ENCODE measurements around the gene RYR1.
"Not testable (repeated sequence)": the region's sequence is repeated elsewhere in the genome, so short reads cannot be mapped to it uniquely, and the experiment has no call there.

Gene RYR1

GRCh38 chr19:38577826-38578225, 144.3 kb downstream of the RYR1 start:
- H3K9me3 ChIP-seq (ENCODE audit: control insufficient read depth, insufficient read depth, low read depth, low read length) = no peaks in the 10 kb centered on the region
- CTCF ChIA-PET = interaction anchor here (0.5 to 1.6 kb wide), 4 partner anchors 12 to 1168 kb away, joined by 3 to 4 read pairs (median 3); partner anchors contain the start of gene FAM98C
- no peak overlapping the region for H3K4me3 ChIP-seq (ENCODE audit: low read depth, low read length)
- TF ChIP-seq ZNF335 (tag by site-specific recombination; conservative IDR thresholded peaks at IDR 0.05) (no peak), ZBTB10 (tag by site-specific recombination; IDR thresholded peaks at IDR 0.05) (no peak), ZNF707 (tag by site-specific recombination; IDR thresholded peaks at IDR 0.05) (no peak), ZNF555 (tag by site-specific recombination; conservative IDR thresholded peaks at IDR 0.05) (no peak), ZEB2 (tag by site-specific recombination; IDR thresholded peaks at IDR 0.05) (no peak), ZNF626 (tag by site-specific recombination; IDR thresholded peaks at IDR 0.05) (no peak), GLI2 (tag by site-specific recombination; IDR thresholded peaks at IDR 0.05; ENCODE audit: borderline replicate concordance, low read depth) (no peak), ZNF2 (tag by site-specific recombination; IDR thresholded peaks at IDR 0.05) (no peak), ZNF350 (tag by site-specific recombination; IDR thresholded peaks at IDR 0.05) (no peak), ZNF174 (tag by site-specific recombination; IDR thresholded peaks at IDR 0.05) (no peak), SP7 (tag by site-specific recombination; IDR thresholded peaks at IDR 0.05) (no peak), ZNF266 (tag by site-specific recombination; IDR thresholded peaks at IDR 0.05; ENCODE audit: low read depth) (no peak), HIC1 (tag by site-specific recombination; IDR thresholded peaks at IDR 0.05) (no peak)
- TF ChIP-seq, protein P1, sequence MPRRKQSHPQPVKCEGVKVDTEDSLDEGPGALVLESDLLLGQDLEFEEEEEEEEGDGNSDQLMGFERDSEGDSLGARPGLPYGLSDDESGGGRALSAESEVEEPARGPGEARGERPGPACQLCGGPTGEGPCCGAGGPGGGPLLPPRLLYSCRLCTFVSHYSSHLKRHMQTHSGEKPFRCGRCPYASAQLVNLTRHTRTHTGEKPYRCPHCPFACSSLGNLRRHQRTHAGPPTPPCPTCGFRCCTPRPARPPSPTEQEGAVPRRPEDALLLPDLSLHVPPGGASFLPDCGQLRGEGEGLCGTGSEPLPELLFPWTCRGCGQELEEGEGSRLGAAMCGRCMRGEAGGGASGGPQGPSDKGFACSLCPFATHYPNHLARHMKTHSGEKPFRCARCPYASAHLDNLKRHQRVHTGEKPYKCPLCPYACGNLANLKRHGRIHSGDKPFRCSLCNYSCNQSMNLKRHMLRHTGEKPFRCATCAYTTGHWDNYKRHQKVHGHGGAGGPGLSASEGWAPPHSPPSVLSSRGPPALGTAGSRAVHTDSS (tag by site-specific recombination; IDR thresholded peaks at IDR 0.05) = no peak
- TF ChIP-seq, protein P2, sequence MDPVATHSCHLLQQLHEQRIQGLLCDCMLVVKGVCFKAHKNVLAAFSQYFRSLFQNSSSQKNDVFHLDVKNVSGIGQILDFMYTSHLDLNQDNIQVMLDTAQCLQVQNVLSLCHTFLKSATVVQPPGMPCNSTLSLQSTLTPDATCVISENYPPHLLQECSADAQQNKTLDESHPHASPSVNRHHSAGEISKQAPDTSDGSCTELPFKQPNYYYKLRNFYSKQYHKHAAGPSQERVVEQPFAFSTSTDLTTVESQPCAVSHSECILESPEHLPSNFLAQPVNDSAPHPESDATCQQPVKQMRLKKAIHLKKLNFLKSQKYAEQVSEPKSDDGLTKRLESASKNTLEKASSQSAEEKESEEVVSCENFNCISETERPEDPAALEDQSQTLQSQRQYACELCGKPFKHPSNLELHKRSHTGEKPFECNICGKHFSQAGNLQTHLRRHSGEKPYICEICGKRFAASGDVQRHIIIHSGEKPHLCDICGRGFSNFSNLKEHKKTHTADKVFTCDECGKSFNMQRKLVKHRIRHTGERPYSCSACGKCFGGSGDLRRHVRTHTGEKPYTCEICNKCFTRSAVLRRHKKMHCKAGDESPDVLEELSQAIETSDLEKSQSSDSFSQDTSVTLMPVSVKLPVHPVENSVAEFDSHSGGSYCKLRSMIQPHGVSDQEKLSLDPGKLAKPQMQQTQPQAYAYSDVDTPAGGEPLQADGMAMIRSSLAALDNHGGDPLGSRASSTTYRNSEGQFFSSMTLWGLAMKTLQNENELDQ (tag by site-specific recombination; IDR thresholded peaks at IDR 0.05; ENCODE audit: low read depth) = no peak
- H3K36me3 ChIP-seq (ENCODE audit: control insufficient read depth in 2 of 2, insufficient read depth in 1 of 2, low read length in 2 of 2) = no peaks in the 10 kb centered on the region; a peak in 1 of 3 replicates
- no peak overlapping the region for H3K27ac ChIP-seq (ENCODE audit: extremely low read depth, low read depth, low read length)
- H3K4me1 ChIP-seq (ENCODE audit: control insufficient read depth, insufficient read depth, low read length) = no peaks in the 10 kb centered on the region
- POLR2A ChIA-PET = no interaction called here

GRCh38 chr19:38579304-38579703, 145.8 kb downstream of the RYR1 start:
- TF ChIP-seq, protein P3, sequence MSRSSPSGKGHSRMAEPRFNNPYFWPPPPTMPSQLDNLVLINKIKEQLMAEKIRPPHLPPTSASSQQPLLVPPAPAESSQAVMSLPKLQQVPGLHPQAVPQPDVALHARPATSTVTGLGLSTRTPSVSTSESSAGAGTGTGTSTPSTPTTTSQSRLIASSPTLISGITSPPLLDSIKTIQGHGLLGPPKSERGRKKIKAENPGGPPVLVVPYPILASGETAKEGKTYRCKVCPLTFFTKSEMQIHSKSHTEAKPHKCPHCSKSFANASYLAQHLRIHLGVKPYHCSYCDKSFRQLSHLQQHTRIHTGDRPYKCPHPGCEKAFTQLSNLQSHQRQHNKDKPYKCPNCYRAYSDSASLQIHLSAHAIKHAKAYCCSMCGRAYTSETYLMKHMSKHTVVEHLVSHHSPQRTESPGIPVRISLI (tag by site-specific recombination; IDR thresholded peaks at IDR 0.05) = peak; percentile 82
- TF ChIP-seq KLF8 (tag by site-specific recombination; IDR thresholded peaks at IDR 0.05) = peak; percentile 24; the same call in 1 of the 2 replicates
- not testable (repeated sequence) for H3K9me3 ChIP-seq (ENCODE audit: control insufficient read depth, insufficient read depth, low read depth, low read length); H3K36me3 ChIP-seq (ENCODE audit: control insufficient read depth in 2 of 2, insufficient read depth in 1 of 2, low read length in 2 of 2); H3K4me3 ChIP-seq (ENCODE audit: low read depth, low read length); H3K27ac ChIP-seq (ENCODE audit: extremely low read depth, low read depth, low read length); H3K4me1 ChIP-seq (ENCODE audit: control insufficient read depth, insufficient read depth, low read length)
- ChIA-PET POLR2A (interaction anchor here (0.7 to 1.6 kb wide), 2 partner anchors 40 to 43 kb away, joined by 5 to 11 read pairs; partner anchors contain the start of gene EIF3K), CTCF (interaction anchor here (0.6 to 1.6 kb wide), 5 partner anchors 10 to 308 kb away, joined by 3 to 4 read pairs (median 3); partner anchors contain the start of gene FAM98C)

All from HEK293 (cell line).